GM10248 (cell line): ENCODE results near the gene GSK3A.

Source experiments
- CTCF ChIA-PET: fragments of 300-600 bp; sonication (Branson Sonifier 250); formaldehyde crosslinking; extraction: SDS; loops from one replicate; lab custom pipeline; 2021; ENCODE audit warnings: antibody characterized with exemption; lab: Yijun Ruan, JAX
- POLR2A ChIA-PET: fragments of 350-650 bp; sonication (Branson Sonifier 250); formaldehyde crosslinking; extraction: SDS; loops from one replicate; lab custom pipeline; 2020; ENCODE audit warnings: antibody characterized with exemption; lab: Yijun Ruan, JAX
- DNase-seq: peaks from one replicate; pipeline ENCODE4 v3.0.0; 2012; ENCODE audit errors: extremely low spot score
- CTCF ChIP-seq: IDR thresholded peaks from 2 replicates; pipeline ENCODE4 v1.5.1; 2012; ENCODE audit warnings: mild to moderate bottlenecking, low read depth; ENCODE audit errors: extremely low read depth, missing control alignments, control extremely low read depth

The GSK3A gene

DNA sequence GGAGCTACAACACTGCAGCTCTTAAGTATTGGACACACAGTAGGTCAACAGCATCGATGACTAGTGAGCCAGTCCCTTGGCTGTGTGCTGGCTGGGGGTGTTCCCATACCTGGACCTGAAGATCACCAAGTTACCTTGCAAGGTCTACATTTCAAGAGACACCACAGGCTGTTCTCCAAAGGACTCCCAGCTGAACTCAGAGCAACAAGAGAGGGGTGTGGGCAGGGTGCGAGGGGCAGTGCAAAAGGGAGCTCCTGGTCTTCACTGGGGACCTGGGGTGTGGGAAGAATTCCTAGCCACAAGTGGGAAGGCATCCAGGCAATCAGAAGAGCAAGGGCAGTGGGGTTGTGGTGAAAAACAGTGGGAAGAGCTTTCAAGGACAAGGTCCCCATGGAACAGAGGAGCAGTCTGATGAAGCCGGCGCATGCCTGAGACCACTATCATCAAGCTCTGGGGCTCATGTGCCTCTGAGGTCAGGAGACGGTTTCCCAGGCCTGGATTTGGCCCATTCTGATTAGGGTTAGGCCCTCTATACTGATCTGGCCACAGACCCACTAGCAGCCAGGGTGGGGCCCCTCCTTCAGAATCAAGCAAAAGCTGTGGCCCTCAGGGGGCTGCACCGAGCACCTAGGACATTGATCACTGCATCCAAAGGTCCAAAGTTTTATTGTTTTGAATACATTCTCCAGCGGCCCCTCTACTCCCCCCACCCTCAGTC lies 4.7 kb upstream of the GSK3A start:
- DNase-seq = no peak
- POLR2A ChIA-PET = no interaction called here
- no peak for TF ChIP-seq CTCF
- CTCF ChIA-PET = interaction anchor here (0.9 to 8.8 kb wide), 10 partner anchors 10 to 147 kb away, joined by 3 to 87 read pairs (median 4); partner anchors contain the start of gene POU2F2

GRCh38 chr19:42246143-42246921 lies 3.9 kb upstream of the GSK3A start:
- TF ChIP-seq CTCF = peak; percentile 12
- POLR2A ChIA-PET = no interaction called here
- no peak for DNase-seq
- CTCF ChIA-PET = interaction anchor here (0.9 to 8.8 kb wide), 12 partner anchors 10 to 147 kb away, joined by 3 to 87 read pairs (median 4); partner anchors contain the start of gene POU2F2

DNA sequence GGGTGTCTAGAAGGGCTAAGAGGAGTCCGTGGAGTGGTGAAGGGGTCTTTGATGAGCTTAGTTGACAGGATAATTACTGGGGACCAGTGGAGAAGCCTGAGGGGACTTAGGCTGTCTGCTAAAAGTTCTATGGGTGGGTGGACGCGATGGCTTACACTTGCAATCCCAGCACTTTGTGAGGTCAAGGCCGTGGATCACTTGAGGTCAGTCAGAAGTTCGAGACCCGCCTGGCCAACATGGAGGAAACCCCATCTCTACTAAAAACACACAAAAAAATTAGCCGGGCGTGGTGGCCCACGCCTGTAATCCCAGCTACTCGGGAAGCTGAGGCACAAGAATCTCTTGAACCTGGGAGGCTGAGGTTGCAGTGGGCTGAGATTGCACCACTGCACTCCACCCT lies 2.8 kb upstream of the GSK3A start:
- ChIA-PET CTCF (interaction anchor here (0.7 to 8.8 kb wide), 15 partner anchors 9 to 137 kb away, joined by 3 to 87 read pairs (median 5); no protein-coding TSS in a partner anchor), POLR2A (no interaction called here)

DNA sequence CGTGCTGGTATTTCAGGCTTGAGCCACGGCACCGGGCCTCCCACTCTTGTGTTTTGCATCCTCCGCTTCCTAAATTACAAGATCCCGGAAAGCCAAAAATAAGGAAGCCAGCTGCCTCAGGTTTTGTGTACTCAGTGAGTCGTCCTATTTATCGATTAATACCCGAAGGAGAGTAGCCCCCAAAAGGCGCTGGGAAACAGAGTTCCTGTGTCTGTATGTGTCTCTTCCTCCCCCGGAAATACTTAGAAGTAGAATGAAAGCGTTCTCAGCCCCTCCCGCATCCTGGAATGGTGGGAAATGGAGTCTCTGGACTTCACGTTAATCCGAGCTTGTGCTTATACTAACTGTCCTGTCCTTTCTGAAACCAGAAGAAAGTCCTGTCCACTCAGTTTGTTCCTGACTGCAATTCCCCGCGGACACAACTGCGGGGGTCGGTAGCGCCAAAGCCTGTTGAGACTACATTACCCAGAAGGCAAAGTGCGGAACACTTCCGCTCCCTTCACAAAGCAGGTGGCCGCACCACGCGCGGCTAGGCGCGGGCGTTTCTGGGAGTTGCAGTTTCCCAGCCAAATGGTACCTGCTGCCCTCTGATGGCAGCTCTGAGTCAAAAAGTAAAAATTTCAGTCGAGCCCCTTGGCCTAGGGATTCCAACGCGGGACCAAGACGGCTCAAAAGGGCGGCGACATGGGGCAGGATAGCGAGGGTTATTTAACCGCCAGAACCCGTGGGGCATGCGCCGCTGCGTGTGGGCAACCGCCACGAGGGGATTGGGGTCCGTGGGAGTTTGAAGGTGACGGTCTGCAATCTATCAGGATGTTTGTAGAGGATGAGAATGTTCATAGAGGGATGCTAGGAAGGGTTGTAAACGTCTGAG lies 2.2 kb upstream of the GSK3A start:
- TF ChIP-seq CTCF = peak; percentile 69
- peak; percentile 86 for DNase-seq
- ChIA-PET POLR2A (interaction anchor here (1.2 kb wide), 1 partner anchor 130 kb away, joined by 3 read pairs; no protein-coding TSS in a partner anchor), CTCF (interaction anchor here (0.8 to 8.8 kb wide), 17 partner anchors 8 to 136 kb away, joined by 3 to 87 read pairs (median 4); partner anchors contain the start of gene ZNF526)

More for the DNA sequence above, 2.8 kb upstream of the GSK3A start:
- TF ChIP-seq CTCF = no peak
- no peak for DNase-seq

DNA sequence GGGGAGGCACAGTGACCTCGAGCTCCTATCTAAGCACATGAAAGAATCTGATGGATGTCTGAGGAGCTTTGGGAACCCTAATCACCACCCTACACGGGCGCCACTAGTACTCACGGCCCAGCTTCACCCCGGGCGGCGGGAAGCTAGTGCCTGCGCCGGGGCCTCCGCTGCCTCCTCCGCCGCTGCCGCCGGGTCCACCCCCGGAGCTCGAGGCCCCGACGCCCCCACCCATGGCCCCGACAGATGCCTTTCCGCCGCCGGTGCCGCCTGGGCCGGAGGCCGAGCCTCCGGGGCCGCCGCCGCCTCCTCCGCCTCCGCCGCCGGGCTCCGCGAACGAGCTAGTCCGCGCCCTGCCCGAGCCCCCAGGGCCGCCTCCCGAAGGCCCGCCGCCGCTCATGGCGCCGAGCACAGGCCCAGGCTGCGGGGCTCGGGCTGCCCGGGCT lies 312 bp downstream of the GSK3A start:
- POLR2A ChIA-PET = interaction anchor here (0.6 kb wide), 1 partner anchor 73 kb away, joined by 3 read pairs; no protein-coding TSS in a partner anchor
- no peak for TF ChIP-seq CTCF
- DNase-seq = no peak
- CTCF ChIA-PET = interaction anchor here (0.8 to 8.8 kb wide), 8 partner anchors 16 to 369 kb away, joined by 3 to 87 read pairs (median 3); partner anchors contain the start of gene POU2F2

- ChIA-PET CTCF (interaction anchor here (0.9 to 8.8 kb wide), 6 partner anchors 11 to 132 kb away, joined by 3 to 87 read pairs (median 4); partner anchors contain the start of gene POU2F2), POLR2A (interaction anchor here (0.5 kb wide), 1 partner anchor 25 kb away, joined by 3 read pairs; no protein-coding TSS in a partner anchor)
- no peak for TF ChIP-seq CTCF
- no peak for DNase-seq
Measured at GRCh38 chr19:42241279-42241678, 1.1 kb downstream of the GSK3A start.
